Activated naive CD8-positive, alpha-beta T cell treated with anti-CD3 and anti-CD28 coated beads, Interleukin-2, amount 10 ng/mL, durations not matched to agents 7 days and 5 days (primary cell): ENCODE data around the gene EPB41L1. TPM values are rescaled to one million over a fixed set of nuclear protein-coding genes. Genes with fewer than 3 reads are reported as not detected.

Source experiments
- ATAC-seq: fragments of 150-1000 bp; cut with Tn5 transposase; one replicate; pipeline ENCODE4 v1.10.0; 2021; ENCODE audit warnings: low read depth, moderate library complexity
- POLR2A ChIA-PET: fragments of 350-600 bp; sonication (Branson Sonifier 250); formaldehyde crosslinking; loops from one replicate; lab custom pipeline; 2021; ENCODE audit warnings: antibody characterized with exemption; lab: Charles Lee
- DNase-seq: peaks from one replicate; pipeline ENCODE4 v3.0.0; 2021
- H3K27ac Mint-ChIP-seq: one replicate; pipeline ENCODE4 v1.8.0; 2022; ENCODE audit warnings: mild to moderate bottlenecking, mixed read lengths
- H3K27me3 Mint-ChIP-seq: one replicate; pipeline ENCODE4 v1.8.0; 2022; ENCODE audit warnings: mild to moderate bottlenecking, moderate library complexity, mixed read lengths
- H3K36me3 Mint-ChIP-seq: one replicate; pipeline ENCODE4 v1.8.0; 2021; ENCODE audit warnings: mild to moderate bottlenecking, mixed read lengths
- H3K4me1 Mint-ChIP-seq: one replicate; pipeline ENCODE4 v1.8.0; 2021; ENCODE audit warnings: mixed read lengths
- H3K4me3 Mint-ChIP-seq: one replicate; pipeline ENCODE4 v1.8.0; 2022; ENCODE audit warnings: mild to moderate bottlenecking, moderate library complexity, mixed read lengths
- H3K9me3 Mint-ChIP-seq: one replicate; pipeline ENCODE4 v1.8.0; 2021; ENCODE audit warnings: mixed read lengths
- total RNA-seq, 2 experiments: library from RNA; stranded (reverse); gene quantifications; one replicate each; pipeline ENCODE4 v1.2.3, GENCODE V29; 2021

Gene EPB41L1
- total RNA-seq, 2 experiments from 2014 or later: 0.62 TPM; not detected in 1

DNA sequence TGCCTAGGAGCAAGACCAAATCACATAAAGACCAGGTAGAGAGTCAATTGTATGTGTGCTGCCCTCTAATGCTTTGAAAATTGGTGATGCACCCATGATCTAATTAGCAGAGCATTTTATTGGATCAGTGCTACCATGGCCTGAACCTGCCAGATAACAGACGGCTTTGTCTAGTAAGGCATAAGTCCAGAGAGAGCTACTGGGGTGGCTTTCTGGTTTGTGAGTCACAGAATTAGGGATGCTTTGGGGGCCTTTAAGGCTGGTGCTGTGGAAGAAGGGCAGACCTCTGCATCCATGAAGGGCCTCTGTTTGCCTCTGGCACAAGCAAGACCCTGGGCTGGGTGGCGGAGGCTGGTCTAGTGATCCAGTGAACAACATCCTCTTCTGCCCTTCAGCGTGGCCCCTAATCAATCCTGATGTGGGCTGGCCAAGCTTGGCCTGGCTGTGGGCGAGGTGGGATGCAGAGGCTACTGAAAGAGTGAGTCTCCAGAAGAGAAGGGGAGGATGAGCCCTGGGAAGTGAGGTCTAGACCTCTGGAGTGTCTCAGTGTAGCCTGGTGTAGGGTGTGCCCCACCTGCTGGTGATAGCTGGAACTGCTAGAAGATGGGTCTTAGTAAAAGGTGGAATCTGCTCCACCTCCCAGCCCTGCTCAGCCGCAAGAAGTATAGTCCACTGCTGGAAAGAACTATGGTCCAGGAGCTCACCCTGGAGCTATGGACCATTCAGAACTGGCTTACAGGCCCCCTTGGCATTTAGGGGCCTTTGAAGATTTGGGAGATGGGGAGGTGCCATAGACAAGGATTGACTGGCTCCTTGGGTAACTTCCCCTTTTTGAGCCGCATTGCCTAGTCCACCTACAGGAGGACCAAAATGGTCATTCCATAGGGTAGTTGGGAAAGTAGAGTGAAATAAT is 45.1 kb downstream of the EPB41L1 start:
- H3K27me3 Mint-ChIP-seq: peaks cover 8% of the 10 kb centered on the region
- no peaks in the 10 kb centered on the region for H3K9me3 Mint-ChIP-seq
- ATAC-seq (peak; percentile 60), DNase-seq (peak; percentile 70)
- H3K36me3 Mint-ChIP-seq: no peaks in the 10 kb centered on the region
- peaks cover 2% of the 10 kb centered on the region for H3K4me1 Mint-ChIP-seq
- H3K4me3 Mint-ChIP-seq: no peak overlapping the region
- H3K27ac Mint-ChIP-seq: no peak overlapping the region
- POLR2A ChIA-PET: interaction anchor here (0.8 kb wide), 1 partner anchor 207 kb away, joined by 3 read pairs; no protein-coding TSS in a partner anchor

DNA sequence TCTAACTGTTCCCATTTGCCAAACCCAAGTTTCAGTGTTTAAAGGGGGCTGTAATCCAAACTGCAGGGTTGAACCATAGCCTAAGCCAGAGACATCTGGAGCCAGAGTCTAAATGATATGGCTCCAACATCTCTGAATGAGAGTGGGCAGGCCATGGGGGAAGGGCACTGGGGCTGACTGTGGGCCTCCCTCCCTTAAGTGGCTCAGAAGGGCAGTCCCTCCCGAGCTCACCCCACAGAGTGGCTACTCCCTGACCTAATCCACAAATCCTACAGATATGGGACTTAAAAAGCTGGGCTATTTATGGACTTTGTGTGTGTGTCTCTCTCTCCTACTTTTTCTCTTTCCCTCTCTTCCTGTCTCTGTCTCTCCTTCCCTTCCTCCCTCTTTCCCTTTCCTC is 45.9 kb downstream of the EPB41L1 start:
- H3K4me1 Mint-ChIP-seq: peaks cover 2% of the 10 kb centered on the region
- H3K9me3 Mint-ChIP-seq: no peaks in the 10 kb centered on the region
- DNase-seq (no peak), ATAC-seq (no peak)
- no peaks in the 10 kb centered on the region for H3K36me3 Mint-ChIP-seq
- H3K27me3 Mint-ChIP-seq: peaks cover 8% of the 10 kb centered on the region
- H3K4me3 Mint-ChIP-seq: no peak overlapping the region
- H3K27ac Mint-ChIP-seq: no peak overlapping the region
- POLR2A ChIA-PET: no interaction called here

DNA sequence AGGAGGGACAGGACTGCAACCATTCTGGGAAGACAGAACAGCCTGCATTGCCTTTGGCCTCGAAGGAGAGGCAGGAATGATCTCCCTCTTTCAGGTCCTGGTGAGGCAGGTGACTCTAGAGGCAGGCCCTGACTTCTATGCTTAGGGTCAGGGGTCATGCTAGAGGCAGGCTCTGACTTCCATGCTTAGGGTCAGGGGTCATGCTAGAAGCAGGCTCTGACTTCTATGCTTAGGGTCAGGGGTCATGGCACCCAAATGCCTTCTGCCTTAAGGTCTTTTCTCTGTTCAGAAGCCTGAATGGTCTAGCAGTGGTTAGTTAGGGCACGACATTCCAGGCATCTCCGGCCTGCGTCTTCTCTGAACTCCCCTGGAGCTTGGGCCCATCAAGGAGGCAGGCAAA is 46.7 kb downstream of the EPB41L1 start:
- DNase-seq: no peak
- POLR2A ChIA-PET: no interaction called here
- ATAC-seq: no peak
- Mint-ChIP-seq H3K9me3 (no peaks in the 10 kb centered on the region), H3K27ac (no peak overlapping the region), H3K4me3 (no peak overlapping the region), H3K27me3 (peaks cover 8% of the 10 kb centered on the region), H3K36me3 (no peaks in the 10 kb centered on the region), H3K4me1 (peaks cover 2% of the 10 kb centered on the region)

DNA sequence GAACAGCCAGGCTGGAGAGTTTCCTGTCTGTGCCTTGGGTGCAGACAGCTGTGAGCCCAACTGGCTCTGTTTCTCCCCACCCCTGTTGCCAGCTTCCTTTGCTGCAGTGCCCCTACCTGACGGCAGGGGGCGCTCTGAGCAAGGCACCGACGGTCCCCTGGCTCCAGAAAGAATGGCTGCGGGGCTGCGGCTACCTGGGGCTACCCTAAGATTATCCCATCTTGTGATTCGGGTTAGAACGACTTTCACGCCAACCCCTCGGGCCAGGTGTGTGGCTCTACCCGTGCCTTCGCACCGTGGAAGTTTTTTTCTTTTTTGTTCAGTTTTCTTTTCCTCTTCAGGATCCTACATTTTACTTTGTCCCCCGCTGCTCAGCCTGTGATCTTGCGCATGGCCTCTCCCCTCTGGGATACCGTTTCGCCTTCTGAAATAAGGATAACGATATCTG is 48.4 kb downstream of the EPB41L1 start:
- Mint-ChIP-seq H3K4me3 (no peak overlapping the region), H3K27ac (no peak overlapping the region), H3K9me3 (no peaks in the 10 kb centered on the region), H3K36me3 (no peaks in the 10 kb centered on the region), H3K27me3 (peaks cover 8% of the 10 kb centered on the region), H3K4me1 (peaks cover 2% of the 10 kb centered on the region)
- DNase-seq (peak; percentile 85), ATAC-seq (peak; percentile 80)
- POLR2A ChIA-PET: interaction anchor here (1.0 kb wide), 1 partner anchor 237 kb away, joined by 3 read pairs; no protein-coding TSS in a partner anchor

DNA sequence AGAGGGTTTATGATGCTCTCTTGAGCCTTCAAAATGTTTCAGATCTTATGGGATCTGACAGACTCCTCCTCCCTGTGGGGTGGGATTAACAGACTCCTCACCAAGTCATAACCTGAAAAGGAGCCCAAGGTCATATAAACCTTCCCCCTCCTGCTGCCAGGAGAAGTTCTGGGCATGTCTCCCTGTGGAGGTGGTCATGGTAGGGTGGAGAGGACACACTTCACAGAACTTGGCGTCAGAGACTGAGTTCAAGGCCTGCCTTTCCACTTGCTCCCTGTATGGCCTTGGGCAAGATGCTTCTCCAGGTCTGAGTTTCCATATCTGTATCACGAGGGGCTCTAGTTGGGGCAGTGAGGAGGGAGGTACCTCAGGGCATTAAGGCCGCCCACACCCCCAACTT is 49.3 kb downstream of the EPB41L1 start:
- Mint-ChIP-seq H3K36me3 (no peaks in the 10 kb centered on the region), H3K27ac (no peak overlapping the region), H3K4me1 (peaks cover 2% of the 10 kb centered on the region), H3K27me3 (peaks cover 8% of the 10 kb centered on the region), H3K9me3 (no peaks in the 10 kb centered on the region), H3K4me3 (no peak overlapping the region)
- POLR2A ChIA-PET: no interaction called here
- ATAC-seq (no peak), DNase-seq (no peak)

DNA sequence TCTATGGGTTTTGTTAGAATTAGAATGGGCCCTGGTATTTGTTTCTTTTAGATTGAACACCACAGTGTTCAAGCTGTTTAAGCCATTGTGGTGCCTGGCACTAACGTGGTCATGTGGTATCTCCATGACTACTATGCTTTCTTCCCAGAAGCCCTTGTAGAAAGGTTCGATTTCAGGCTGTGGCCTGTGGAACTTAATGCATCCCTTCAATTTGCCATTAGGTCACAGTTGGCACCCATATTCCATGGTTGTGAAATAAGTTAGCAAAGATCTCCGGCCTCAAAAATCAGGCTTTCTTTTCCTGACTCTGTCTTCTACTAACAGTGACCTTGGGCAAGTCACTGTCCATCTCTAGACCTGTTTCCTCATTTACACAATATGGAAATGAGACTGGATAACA is 50.5 kb downstream of the EPB41L1 start:
- POLR2A ChIA-PET: no interaction called here
- H3K27me3 Mint-ChIP-seq: peaks cover 8% of the 10 kb centered on the region
- no peak overlapping the region for H3K4me3 Mint-ChIP-seq
- H3K4me1 Mint-ChIP-seq: peaks cover 2% of the 10 kb centered on the region
- DNase-seq (no peak), ATAC-seq (no peak)
- no peaks in the 10 kb centered on the region for H3K36me3 Mint-ChIP-seq
- H3K27ac Mint-ChIP-seq: no peak overlapping the region
- H3K9me3 Mint-ChIP-seq: no peaks in the 10 kb centered on the region

DNA sequence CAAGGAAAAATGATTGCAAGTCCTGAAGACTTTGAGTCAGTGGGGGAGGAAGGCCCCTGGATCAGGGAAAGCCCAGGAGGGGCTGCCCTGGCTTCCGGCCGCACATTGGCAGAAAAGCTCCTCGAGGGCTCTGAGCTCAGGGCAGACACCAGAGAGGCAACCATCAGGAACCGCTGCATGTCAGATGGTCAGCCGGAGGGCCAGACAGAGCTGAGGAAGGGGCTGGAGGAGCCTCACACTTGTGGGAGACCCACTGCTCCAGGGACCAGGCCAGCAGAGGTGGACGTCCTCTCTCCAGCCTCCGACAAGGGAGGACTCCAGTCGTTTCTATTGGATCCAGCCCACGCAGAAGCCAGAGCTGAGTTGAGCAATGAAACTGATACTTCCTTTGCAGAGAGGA is 51.5 kb downstream of the EPB41L1 start:
- no peak for DNase-seq
- Mint-ChIP-seq H3K27ac (no peak overlapping the region), H3K27me3 (peaks cover 4% of the 10 kb centered on the region), H3K4me1 (peaks cover 2% of the 10 kb centered on the region), H3K36me3 (no peaks in the 10 kb centered on the region), H3K4me3 (no peak overlapping the region), H3K9me3 (no peaks in the 10 kb centered on the region)
- POLR2A ChIA-PET: no interaction called here
- no peak for ATAC-seq

DNA sequence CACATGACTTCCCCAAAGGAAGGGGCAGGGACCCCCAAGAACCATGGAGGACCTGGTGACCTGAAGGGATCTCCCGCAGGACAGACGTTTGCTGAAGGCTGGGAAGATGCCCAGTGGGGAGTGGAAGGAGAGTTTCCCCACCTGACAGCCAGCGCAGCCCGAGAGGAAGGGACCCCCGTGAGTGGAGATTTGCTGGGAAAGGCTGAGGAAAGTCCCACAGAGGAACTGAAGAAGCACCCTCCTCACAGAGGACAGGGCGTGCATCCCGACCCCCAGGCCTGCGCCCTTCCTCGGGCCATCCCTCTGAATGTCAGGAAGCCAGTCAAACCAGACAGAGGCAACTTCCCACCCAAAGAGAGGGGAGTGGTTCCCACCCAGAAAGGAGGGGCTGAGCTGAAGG is 52.1 kb downstream of the EPB41L1 start:
- POLR2A ChIA-PET: no interaction called here
- H3K27ac Mint-ChIP-seq: no peak overlapping the region
- H3K4me3 Mint-ChIP-seq: no peak overlapping the region
- DNase-seq (no peak), ATAC-seq (no peak)
- H3K36me3 Mint-ChIP-seq: no peaks in the 10 kb centered on the region
- H3K27me3 Mint-ChIP-seq: peaks cover 4% of the 10 kb centered on the region
- H3K9me3 Mint-ChIP-seq: no peaks in the 10 kb centered on the region
- H3K4me1 Mint-ChIP-seq: peaks cover 2% of the 10 kb centered on the region

DNA sequence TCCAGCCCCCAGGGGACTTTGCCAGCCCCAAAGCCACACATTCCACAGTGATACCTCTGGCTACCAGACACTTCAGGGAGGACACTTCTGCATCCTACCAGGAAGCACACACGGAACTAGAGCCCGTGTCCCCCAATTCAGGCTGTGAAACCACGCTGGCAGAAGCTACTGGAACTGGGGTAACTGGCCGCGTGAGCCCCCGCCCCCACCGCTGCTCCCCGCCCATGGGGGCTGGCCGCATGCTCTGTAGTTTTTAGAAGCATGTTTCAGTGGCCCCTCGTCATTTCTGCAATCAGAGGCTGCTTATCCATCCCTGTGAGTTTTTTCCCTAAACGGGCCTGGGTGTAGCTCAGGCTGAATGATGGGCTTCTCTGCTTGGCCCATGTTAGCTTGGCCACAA is 53.1 kb downstream of the EPB41L1 start:
- Mint-ChIP-seq H3K36me3 (no peaks in the 10 kb centered on the region), H3K4me1 (peaks cover 2% of the 10 kb centered on the region), H3K9me3 (no peaks in the 10 kb centered on the region), H3K27ac (no peak overlapping the region), H3K27me3 (peaks cover 4% of the 10 kb centered on the region), H3K4me3 (no peak overlapping the region)
- DNase-seq (no peak), ATAC-seq (no peak)
- POLR2A ChIA-PET: no interaction called here

DNA sequence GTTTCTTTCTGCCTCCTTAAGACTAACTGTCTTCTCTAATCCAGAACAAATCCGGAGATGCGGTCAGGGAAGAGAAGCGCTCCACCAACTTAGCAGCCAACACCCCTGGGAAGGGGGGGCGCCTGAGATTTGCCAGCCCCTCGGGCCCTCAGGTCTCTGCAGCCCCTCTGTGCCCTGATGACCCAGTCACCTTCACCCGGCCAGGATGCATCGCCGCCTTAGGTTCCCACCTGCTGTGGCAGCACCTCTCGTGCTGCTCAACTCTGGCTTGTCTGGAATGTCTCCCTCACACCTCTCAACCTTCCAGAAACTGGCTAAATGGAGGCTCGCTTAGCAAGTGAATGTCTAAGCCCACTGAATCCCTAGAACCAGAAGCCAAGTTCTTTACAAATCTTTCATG is 53.7 kb downstream of the EPB41L1 start:
- ATAC-seq: no peak
- H3K4me1 Mint-ChIP-seq: no peaks in the 10 kb centered on the region
- POLR2A ChIA-PET: no interaction called here
- DNase-seq: no peak
- H3K27me3 Mint-ChIP-seq: peaks cover 4% of the 10 kb centered on the region
- H3K4me3 Mint-ChIP-seq: no peak overlapping the region
- H3K9me3 Mint-ChIP-seq: no peaks in the 10 kb centered on the region
- no peaks in the 10 kb centered on the region for H3K36me3 Mint-ChIP-seq
- no peak overlapping the region for H3K27ac Mint-ChIP-seq

DNA sequence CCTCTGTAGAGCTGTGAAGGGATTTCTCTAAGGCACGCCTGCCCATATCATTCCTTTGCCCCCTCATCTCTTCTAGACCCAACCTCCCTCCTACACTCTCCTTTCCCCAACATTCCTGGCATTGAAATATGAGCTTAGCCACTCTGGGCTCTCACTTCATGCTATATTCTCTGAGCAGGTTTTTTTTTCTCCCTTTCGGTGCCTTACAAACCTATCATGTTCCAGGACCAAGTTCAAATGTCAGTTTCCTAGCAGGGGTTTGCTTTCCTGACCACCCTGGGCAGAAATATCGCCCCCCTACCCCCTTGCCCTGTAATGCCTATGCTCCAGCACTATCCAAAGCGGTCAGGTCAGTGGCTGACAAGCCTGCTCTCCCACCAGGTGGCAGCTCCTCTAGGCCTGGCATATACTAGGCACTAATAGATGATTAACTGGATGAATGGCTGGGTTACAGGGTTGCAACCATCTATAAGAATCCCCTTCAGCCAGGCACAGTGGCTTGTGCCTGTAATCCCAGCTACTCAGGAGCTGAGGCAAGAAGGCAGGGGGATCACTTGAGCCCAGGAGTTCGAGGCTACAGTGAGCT is 56.0 kb downstream of the EPB41L1 start:
- POLR2A ChIA-PET: no interaction called here
- no peaks in the 10 kb centered on the region for H3K9me3 Mint-ChIP-seq
- H3K27ac Mint-ChIP-seq: no peak overlapping the region
- no peaks in the 10 kb centered on the region for H3K27me3 Mint-ChIP-seq
- DNase-seq (no peak), ATAC-seq (no peak)
- no peaks in the 10 kb centered on the region for H3K36me3 Mint-ChIP-seq
- no peaks in the 10 kb centered on the region for H3K4me1 Mint-ChIP-seq
- H3K4me3 Mint-ChIP-seq: no peak overlapping the region

DNA sequence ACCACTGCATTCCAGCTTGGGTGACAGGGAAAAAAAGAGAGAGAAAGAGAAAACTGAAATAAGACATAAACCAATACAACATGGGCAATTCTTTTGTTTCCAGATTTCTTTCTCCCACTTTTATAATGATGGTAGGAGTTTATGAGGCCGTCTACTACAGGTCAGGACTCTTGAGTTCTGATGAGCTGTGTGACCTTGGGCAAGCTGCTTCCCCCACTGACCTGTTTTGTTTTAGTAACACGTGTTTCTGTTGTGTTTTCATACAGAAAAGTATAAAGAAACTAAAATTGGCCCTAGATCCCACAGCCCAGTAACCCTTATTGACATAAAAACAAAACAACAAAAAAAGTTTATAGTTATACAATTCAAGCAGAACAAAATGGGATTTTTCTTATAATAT is 58.8 kb downstream of the EPB41L1 start:
- POLR2A ChIA-PET: no interaction called here
- ATAC-seq: no peak

DNA sequence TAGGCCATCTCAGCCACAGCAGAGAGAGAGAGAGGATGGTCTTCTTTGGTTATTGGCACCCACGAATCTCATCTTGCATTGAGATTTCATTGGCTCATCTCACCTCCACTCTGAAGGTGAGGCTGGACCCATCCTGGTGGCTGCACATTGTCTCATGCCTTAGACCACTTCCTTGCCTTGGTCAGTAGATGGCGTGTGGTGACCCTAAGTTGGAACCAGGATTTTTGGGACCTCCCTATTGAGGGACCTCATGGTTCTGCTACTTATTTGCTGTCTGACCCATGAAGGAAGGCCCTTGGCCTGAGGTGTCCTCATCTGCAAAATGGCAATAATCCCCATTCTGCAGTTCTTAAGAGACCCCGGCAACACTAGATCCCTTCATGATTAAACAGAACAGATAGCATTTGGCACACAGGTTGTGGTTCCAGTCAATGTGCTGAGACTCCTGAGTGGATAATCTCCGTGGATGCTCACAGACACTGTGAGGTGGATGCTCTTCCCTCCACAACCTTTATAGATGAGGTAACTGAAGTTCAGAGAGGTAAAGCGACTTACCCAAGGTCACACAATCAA is 60.2 kb downstream of the EPB41L1 start:
- no peaks in the 10 kb centered on the region for H3K36me3 Mint-ChIP-seq
- DNase-seq: no peak
- POLR2A ChIA-PET: no interaction called here
- peaks cover 3% of the 10 kb centered on the region for H3K4me1 Mint-ChIP-seq
- H3K9me3 Mint-ChIP-seq: no peaks in the 10 kb centered on the region
- no peak for ATAC-seq
- H3K27me3 Mint-ChIP-seq: peaks cover 2% of the 10 kb centered on the region
- H3K27ac Mint-ChIP-seq: no peak overlapping the region
- H3K4me3 Mint-ChIP-seq: no peak overlapping the region

More for the DNA sequence above, 58.8 kb downstream of the EPB41L1 start:
- Mint-ChIP-seq H3K4me3 (no peak overlapping the region), H3K27ac (no peak overlapping the region), H3K27me3 (peaks cover 2% of the 10 kb centered on the region), H3K36me3 (no peaks in the 10 kb centered on the region), H3K4me1 (peaks cover under 1% of the 10 kb centered on the region), H3K9me3 (no peaks in the 10 kb centered on the region)
- DNase-seq: no peak
